GM08714 (cell line): ENCODE measurements around the gene HYCC2.
A peak's percentile ranks its signal among the peaks of the same experiment; 100 is the strongest.
"Not testable (repeated sequence)": the region's sequence is repeated elsewhere in the genome, so short reads cannot be mapped to it uniquely, and the experiment has no call there.

Experiments
- H3K4me3 ChIP-seq: fragments of 200-500 bp; sonication (Bioruptor generic); 2 replicates; pipeline ENCODE4 v1.5.1; 2014; ENCODE audit warnings: mild to moderate bottlenecking, low read length, inconsistent platforms
- ZNF274 ChIP-seq: IDR thresholded peaks from 2 replicates; pipeline ENCODE4 v1.6.1; 2012; ENCODE audit warnings: mild to moderate bottlenecking, low read depth, low read length

HYCC2 gene

DNA sequence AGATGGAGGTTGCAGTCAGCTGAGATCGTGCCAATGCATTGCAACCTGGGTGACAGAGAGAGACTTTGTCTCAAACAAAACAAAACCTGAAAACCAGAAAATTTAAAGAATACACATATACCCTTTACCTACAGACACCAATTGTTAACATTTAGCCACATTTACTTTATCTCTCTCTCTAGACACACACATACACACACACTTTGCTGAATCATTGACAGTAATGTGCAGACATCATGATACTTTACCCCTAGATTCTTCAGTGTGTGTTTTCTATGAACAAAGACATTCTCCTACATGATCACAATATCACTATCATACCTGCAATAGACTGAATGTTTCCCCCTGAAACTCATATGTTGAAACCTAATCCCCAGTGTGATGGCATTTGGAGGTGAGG is 34.3 kb upstream of the HYCC2 start:
- H3K4me3 ChIP-seq, result no peak overlapping the region
- no peak for TF ChIP-seq ZNF274

DNA sequence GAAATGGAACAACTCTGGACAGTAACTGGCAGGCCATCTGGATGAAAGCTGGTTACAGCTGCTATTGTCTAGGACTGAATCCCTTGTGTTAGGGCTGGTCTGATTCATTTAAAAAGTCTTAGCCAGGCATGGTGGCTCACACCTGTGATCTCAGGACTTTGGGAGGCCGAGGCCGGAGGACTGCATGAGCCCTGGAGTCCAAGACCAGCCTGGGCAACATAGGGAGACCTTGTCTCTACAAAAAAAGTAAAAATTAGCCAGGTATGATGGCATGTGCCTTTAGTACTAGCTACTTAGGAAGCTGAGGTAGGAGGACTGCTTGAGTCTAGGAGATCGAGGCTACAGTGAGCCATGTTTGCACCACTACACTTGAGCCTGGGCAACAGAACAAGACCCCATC is 29.0 kb upstream of the HYCC2 start:
- no peak for TF ChIP-seq ZNF274
- H3K4me3 ChIP-seq, result no peak overlapping the region

DNA sequence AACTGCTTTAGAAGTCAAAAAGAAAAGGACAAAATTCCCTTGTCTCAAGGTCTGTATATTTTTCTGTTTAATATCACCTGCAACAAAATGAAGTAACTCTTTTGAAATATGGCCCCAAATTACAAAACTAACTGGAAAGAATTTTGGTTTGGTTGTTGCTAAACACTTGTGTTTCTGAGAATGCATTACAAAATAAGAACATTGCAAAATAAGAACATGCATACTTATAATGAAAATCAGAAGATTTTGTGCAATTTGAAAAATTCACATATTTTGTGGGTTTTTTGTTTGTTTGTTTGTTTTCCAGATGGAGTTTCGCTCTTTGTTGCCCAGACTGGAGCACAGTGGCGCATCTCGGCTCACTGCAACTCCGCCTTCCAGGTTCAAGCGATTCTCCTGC is 22.1 kb upstream of the HYCC2 start:
- no peak overlapping the region for H3K4me3 ChIP-seq
- no peak for TF ChIP-seq ZNF274

DNA sequence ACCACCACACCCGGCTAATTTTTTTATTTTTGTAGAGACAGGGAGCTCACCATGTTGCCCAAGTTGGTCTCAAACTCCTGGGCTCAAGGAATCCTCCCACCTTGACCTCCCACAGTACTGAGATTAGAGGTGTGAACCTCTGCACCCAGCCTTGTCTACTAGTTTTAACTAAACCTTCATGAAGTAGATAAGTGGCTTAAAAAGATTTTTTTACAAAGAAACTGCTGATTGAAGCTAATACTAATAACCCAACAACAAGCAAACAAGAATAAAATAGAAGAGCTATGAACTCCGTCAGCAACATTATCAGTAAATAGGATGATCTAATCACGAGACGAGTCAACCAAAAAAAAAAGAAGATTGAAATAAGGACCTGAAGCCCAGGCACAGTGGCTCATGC is 19.1 kb upstream of the HYCC2 start:
- no peak for TF ChIP-seq ZNF274

DNA sequence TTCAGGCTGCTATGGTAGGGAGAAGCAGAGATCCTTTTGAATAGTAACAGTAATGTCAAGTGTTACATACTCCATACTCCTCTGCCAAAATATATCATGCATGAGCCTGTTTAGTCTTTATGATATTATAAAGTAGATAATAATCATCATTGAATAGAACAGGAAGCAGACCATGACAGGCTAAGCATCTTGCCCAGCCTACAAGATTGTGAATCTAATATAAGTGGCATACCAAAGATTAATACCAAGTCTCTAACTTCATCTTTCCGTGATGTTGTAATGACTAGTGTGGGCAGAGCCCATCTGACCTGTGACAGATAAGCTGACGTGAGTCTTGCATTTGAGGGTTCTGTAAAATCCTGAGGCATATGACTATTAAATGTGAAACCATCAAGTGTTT is 13.4 kb upstream of the HYCC2 start:
- no peak for TF ChIP-seq ZNF274
- no peak overlapping the region for H3K4me3 ChIP-seq

More for the DNA sequence above, 19.1 kb upstream of the HYCC2 start:
- H3K4me3 ChIP-seq, result no peak overlapping the region

DNA sequence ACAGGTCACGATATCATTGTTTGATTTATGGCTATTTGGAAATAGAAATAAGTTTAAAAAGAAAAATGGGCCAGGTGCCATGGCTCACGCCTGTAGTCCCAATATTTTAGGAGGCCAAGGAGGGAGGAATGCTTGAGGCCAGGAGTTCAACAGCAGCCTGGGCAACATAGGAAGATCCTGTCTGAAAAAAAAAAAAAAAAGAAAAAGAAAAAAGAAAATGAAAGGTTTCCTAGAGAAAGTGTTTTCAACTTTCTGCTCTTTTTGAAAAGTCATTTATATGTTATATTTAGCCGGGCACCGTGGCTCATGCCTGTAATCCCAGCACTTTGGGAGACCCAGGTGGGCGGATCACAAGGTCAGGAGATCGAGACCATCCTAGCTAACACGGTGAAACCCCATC is 3.5 kb upstream of the HYCC2 start:
- H3K4me3 ChIP-seq, result no peak overlapping the region
- no peak for TF ChIP-seq ZNF274

DNA sequence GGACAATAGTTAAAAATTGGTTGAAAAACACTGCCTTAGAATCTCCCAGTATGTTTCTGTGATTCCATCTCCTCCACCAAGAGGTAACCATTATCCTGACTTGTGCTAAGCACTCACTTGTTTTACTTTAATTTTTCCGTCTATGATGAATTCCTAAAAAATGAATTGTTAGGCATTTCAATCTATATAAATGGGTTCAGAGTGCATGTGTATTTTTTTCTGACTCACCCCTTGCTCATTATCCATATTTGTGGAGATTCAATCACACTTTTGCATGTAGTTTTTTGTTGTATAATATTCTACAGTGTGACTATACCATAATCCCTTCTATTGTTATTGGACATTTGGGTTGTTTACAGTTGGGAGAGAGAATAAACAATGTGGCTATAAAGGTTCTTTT is 1.6 kb upstream of the HYCC2 start:
- no peak for TF ChIP-seq ZNF274
- no peak overlapping the region; the same call in 1 of the 2 replicates for H3K4me3 ChIP-seq

DNA sequence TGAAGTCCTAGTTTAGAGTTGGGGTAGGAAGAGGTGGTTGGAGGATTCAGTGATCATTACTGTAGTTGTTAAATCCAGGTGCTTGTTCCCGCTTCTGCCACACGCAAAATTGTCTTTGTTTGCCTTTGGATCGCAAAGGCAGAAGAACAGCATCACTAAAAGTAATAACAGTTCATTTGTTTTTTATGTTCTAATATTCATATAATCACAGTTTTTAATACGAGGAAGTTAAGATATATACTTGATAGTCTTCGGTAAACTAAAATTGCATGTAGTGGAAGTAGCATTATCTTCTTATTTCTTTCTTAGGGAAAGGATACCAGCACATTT is 695 bp upstream of the HYCC2 start:
- TF ChIP-seq ZNF274, result no peak
- peak overlapping the region; percentile 96 for H3K4me3 ChIP-seq

DNA sequence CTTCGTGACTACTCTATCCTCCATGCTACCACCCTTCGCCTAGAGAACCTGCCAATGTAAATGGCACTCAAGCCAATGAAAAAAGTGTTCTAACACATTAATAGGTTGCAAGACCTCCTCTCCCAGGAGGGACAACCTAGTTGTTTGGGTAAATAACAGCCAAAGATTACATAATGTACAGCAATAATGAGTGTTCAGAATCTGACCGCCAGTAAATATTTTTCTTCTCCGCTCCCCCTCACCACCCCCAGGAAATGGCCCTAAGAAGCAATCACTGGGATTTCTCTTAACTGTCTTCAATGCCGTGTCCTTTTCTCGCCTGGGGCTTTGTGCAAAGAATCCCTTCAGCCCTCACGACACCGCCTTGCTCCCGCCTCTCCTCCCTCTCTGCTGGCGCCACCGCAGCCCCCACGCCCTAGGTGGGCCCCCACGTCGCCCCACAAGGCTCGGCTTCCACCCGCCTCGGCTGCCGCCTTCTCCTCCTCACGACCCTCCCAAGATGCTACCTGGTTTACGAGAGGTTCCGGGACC is 458 bp downstream of the HYCC2 start:
- H3K4me3 ChIP-seq, result peak overlapping the region; percentile 96
- no peak for TF ChIP-seq ZNF274

DNA sequence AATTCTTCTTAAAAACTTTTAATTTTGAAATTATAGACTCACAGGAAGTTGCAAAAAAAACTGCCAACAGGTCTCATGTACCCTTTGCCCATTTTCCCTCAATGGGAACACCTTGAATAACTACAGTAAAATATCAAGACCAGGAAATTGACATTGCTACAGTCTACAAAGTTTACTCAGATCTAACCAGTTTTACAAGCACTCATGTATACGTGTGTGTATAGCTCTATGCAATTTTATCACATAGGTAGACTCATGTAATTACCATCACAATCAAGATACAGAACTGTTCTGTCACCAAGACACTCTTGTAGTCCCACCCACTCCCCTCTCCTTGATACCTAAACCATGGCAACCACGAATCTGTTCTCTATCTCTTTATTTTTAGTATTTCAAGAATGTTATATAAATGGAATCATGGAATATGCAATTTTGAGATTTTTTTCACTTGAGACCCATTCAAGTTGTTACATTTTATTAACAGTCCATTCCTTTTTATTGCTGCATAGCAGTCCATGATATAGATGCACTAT is 6.6 kb downstream of the HYCC2 start:
- H3K4me3 ChIP-seq, result no peak overlapping the region
- TF ChIP-seq ZNF274, result no peak

DNA sequence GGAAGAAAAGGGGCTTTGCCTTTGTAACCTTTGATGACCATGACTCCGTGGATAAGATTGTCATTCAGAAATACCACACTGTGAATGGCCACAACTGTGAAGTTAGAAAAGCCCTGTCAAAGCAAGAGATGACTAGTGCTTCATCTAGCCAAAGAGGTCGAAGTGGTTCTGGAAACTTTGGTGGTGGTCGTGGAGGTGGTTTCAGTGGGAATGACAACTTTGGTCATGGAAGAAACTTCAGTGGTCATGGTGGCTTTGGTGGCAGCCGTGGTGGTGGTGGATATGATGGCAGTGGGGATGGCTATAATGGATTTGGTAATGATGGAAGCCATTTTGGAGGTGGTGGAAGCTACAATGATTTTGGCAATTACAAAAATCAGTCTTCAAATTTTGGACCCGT is 8.0 kb downstream of the HYCC2 start:
- H3K4me3 ChIP-seq, result not testable (repeated sequence)

DNA sequence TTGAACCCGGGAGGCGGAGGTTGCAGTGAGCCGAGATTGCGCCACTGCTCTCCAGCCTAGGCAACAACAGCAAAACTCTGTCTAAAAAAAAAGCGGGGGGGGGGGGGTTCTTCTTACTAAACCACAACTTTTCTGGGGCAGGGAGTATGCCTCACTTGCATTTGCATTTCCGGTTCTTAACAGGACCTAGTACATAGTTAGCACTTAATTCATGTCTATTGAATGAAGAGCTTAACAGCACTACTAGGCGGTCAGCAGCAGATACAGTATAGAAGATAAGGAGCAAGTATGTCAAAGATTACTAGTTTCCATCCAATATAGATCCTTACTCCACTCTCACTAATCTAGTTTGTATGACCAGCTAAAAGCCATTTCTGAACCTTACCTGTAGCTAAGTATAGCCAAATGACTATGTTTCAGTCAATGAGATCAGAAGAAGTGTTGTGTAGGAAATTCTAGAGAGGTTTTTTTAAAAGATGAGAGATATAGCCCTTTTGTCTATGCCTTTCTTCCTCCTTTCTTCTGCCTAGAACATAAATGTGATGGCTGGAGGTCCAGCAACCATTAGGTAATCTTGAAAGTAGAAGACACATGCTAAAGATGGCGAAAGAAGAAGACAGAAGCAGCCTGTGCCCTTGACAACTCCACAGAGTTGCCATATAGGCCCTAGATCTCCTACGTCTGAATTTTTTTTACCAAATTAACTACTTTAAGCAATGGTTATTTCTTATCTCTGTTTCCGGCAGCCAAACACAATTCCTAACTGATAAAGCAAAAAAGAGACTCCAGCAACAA is 11.3 kb downstream of the HYCC2 start:
- no peak for TF ChIP-seq ZNF274
- H3K4me3 ChIP-seq, result no peak overlapping the region

DNA sequence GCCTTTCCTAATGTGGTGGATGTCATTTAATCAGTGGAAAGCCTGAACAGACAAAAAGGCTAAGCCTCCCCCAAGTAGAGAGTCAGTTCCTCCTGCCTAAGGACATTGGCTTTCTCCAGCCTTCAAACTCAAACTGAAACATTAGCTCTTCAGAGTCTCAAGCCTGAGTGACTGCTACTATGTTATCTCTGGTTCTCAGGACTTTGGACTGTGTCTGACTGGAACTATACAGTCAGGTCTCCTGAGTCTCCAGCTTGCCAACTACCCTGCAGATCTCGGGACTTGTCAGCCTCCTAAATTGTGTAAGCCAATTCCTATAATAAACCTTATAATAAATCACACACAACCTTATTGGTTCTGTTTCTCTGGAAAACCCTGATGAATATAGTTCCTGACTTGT is 12.6 kb downstream of the HYCC2 start:
- no peak overlapping the region for H3K4me3 ChIP-seq
- TF ChIP-seq ZNF274, result no peak

DNA sequence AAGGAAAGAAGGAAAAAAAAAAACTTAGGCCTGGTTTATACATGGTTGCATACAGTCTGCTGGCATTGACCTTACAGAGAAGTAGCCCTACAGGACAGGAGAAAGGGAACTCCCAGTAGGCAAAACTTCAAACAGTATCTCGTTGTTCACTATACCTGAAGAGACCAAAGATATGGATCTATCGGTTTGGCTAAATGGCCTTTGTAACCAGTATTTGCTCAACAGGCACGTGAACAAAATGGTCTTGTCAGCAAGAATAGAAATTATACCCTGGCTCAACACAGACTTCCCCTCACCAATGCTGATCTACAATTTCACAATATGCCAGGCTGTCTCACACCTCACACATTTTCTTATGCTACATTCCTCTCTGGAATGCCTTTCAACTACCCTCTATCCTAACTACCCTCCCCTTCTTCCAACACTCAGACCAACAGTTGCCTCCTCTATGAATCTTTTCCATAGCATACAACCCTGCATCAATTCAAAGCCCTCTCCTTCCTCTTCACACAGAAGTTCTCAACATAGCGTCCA is 13.7 kb downstream of the HYCC2 start:
- no peak for TF ChIP-seq ZNF274
- no peak overlapping the region for H3K4me3 ChIP-seq

DNA sequence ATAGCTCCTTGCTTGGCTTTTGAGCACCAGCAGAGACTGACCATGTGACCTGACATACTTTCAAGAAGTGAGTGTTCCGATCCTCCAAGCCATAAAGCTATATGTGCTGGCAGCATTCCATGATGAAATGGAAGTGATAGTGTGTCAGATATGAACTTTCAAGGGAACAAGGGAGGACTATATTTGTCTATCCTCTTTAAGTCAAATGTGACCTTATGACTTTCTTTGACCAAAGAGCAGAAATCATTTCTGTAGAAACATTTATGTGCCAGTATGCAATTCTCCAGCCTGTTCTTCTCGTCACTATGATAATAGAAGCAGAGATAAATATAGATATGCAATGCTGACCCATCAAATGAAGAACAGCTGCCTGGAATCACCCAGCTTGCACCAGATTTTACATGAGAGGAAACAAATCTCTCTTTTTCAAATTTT is 14.4 kb downstream of the HYCC2 start:
- H3K4me3 ChIP-seq, result no peak overlapping the region
- TF ChIP-seq ZNF274, result no peak

DNA sequence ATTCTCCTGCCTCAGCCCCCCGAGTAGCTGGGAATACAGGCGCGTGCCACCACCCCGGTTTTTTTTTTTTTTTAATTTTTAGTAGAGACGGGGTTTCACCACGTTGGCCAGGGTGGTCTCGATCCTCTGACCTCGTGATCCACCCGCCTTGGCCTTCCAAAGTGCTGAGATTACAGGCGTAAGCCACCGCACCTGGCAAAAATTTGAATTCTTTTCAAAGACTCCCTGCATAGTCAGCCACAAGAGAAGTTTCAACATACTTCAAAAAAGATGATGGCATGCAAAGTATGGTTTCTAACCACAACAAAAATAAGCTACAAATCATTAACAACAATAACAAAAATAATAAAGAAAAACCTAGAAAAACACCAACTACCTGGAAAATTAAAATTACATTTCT is 22.0 kb downstream of the HYCC2 start:
- H3K4me3 ChIP-seq, result no peak overlapping the region
- no peak for TF ChIP-seq ZNF274

DNA sequence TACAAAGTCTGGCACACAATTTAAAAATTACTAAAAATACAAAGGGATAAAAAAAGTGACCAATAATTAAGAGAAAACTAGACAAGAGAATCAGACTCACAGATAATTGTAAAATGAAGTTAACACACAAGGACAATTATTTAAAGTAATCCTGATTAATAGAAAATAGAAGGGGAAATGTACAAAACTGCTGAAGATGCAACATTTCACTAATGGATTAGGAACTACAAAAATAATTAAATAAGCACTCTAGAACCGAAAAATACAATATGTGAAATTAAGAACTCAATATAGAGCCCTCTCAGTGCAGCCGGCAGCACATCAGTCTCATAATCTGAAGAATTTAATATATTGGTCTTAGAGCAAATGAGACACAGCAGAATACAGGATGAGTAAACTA is 24.6 kb downstream of the HYCC2 start:
- no peak overlapping the region for H3K4me3 ChIP-seq

DNA sequence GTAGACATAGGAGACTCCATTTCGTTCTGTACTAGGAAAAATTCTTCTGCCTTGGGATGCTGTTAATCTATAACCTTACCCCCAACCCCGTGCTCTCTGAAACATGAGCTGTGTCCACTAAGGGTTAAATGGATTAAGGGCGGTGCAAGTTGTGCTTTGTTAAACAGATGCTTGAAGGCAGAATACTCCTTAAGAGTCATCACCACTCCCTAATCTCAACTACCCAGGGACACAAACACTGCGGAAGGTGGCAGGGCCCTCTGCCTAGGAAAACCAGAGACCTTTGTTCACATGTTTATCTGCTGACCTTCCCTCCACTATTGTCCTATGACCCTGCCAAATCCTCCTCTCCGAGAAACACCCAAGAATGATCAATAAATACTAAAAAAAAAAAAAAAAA is 28.4 kb downstream of the HYCC2 start:
- not testable (repeated sequence) for H3K4me3 ChIP-seq

More for the DNA sequence above, 24.6 kb downstream of the HYCC2 start:
- TF ChIP-seq ZNF274, result no peak

DNA sequence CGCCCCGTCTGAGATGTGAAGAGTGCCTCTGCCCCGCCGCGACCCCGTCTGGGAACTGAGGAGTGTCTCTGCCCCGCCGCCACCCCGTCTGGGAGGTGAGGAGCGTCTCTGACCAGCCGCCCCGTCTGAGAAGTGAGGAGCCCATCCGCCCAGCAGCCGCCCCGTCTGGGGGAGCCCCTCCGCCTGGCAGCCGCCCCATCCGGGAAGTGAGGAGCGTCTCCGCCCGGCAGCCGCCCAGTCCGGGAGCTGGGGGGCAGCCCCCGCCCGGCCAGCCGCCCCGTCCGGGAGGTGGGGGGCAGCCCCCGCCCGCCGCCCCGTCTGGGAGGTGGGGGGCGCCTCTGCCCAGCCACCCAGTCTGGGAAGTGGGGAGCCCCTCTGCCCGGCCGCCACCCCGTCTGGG is 29.0 kb downstream of the HYCC2 start:
- not testable (repeated sequence) for H3K4me3 ChIP-seq
